ENCODE results near the gene VAMP8.
A peak's percentile ranks its signal among the peaks of the same experiment; 100 is the strongest.

Gene VAMP8

GRCh38 chr2:85549826-85550225 is 27.6 kb upstream of the VAMP8 start:
- TF ChIP-seq ZNF565 (CRISPR knock-in tag; conservative IDR thresholded peaks at IDR 0.05; ENCODE audit: low read depth) = no peak
- TF ChIP-seq POU6F1 (CRISPR knock-in tag; IDR thresholded peaks at IDR 0.05; ENCODE audit: borderline replicate concordance, low read depth) = no peak
- TF ChIP-seq RARB (CRISPR knock-in tag; IDR thresholded peaks at IDR 0.05) = no peak
- TF ChIP-seq ISL1 (CRISPR knock-in tag; IDR thresholded peaks at IDR 0.05) = no peak
- TF ChIP-seq TSHZ2 (CRISPR knock-in tag; IDR thresholded peaks at IDR 0.05) = no peak
- TF ChIP-seq ZNF70 (CRISPR knock-in tag; IDR thresholded peaks at IDR 0.05) = no peak
- TF ChIP-seq ZNF8 (CRISPR knock-in tag; IDR thresholded peaks at IDR 0.05) = no peak
- no peak for TF ChIP-seq GLIS3 (CRISPR knock-in tag; IDR thresholded peaks at IDR 0.05)
- TF ChIP-seq ARNTL (CRISPR knock-in tag; IDR thresholded peaks at IDR 0.05; ENCODE audit: borderline replicate concordance, low read depth) = no peak
- no peak for TF ChIP-seq TOX (CRISPR knock-in tag; IDR thresholded peaks at IDR 0.05; ENCODE audit: borderline replicate concordance)
- no peak for TF ChIP-seq ZFP30 (CRISPR knock-in tag; IDR thresholded peaks at IDR 0.05)
- no peak for TF ChIP-seq SNAI2 (CRISPR knock-in tag; IDR thresholded peaks at IDR 0.05)
- TF ChIP-seq CSDC2 (CRISPR knock-in tag; IDR thresholded peaks at IDR 0.05) = no peak
- peak; percentile 45 for ATAC-seq

GRCh38 chr2:85550486-85550885 is 26.9 kb upstream of the VAMP8 start:
- TF ChIP-seq POU6F1 (CRISPR knock-in tag; IDR thresholded peaks at IDR 0.05; ENCODE audit: borderline replicate concordance, low read depth) (no peak), ESRRG (CRISPR knock-in tag; IDR thresholded peaks at IDR 0.05) (no peak), BACH2 (CRISPR knock-in tag; IDR thresholded peaks at IDR 0.05; ENCODE audit: borderline replicate concordance) (no peak), CSDC2 (CRISPR knock-in tag; IDR thresholded peaks at IDR 0.05) (no peak), ARNTL (CRISPR knock-in tag; IDR thresholded peaks at IDR 0.05; ENCODE audit: borderline replicate concordance, low read depth) (no peak), CSRNP3 (CRISPR knock-in tag; IDR thresholded peaks at IDR 0.05) (no peak), ZNF565 (CRISPR knock-in tag; conservative IDR thresholded peaks at IDR 0.05; ENCODE audit: low read depth) (no peak), PPARA (CRISPR knock-in tag; IDR thresholded peaks at IDR 0.05; ENCODE audit: borderline replicate concordance) (no peak), ZFP3 (CRISPR knock-in tag; IDR thresholded peaks at IDR 0.05) (no peak), OSR1 (CRISPR knock-in tag; IDR thresholded peaks at IDR 0.05) (no peak), ZNF8 (CRISPR knock-in tag; IDR thresholded peaks at IDR 0.05) (no peak), TSHZ2 (CRISPR knock-in tag; IDR thresholded peaks at IDR 0.05) (no peak)
- no peak for ATAC-seq

Data from SK-N-SH treated with all-trans-retinoic acid at 6 μM for 48 hours (cell line).